Measurements from ENCODE around the gene KCNMA1. TPM values are rescaled to one million over a fixed set of nuclear protein-coding genes. Genes with fewer than 3 reads are reported as not detected.

Gene KCNMA1
- polyA plus RNA-seq, 1 experiment: 21.4 TPM

DNA sequence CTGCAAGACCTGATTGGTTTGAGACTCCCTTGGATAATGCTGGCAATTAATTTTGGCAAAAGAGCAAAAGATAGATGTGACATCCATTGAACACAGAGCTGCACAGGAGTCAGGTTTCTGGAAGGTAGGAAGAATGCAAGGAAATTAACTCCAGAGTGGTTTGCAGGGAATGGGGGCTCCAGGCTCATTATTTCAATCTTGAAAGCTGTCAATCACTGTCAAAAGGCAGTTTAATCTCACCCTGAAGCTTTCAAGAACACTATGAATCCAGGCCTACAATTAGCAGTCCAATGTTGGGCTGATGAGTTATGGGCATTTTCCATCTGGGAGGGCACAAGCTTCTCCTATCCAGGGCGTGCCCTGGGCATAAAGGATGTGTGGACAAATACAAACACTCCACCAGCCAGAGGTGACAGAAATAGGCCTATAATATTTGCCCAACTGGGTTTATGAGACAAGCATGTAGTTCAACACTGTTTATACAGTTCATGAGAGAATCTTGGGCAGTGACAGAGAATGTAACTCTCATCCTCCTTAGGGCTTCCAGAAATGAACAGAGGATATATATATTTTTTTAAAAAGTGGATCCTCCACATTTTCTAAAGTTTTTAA is 80.5 kb downstream of the KCNMA1 start:
- DNase-seq (ENCODE audit: low read depth): no peak
- no peaks in the 10 kb centered on the region for H3K27me3 ChIP-seq (ENCODE audit: control insufficient read depth, insufficient read depth, low read length)
- TF ChIP-seq CTCF (IDR thresholded peaks at IDR 0.05; ENCODE audit: insufficient read depth, low read depth, low read length): no peak
- ChIA-PET CTCF (interaction anchor here (0.6 to 0.9 kb wide), 2 partner anchors 18 to 200 kb away, joined by 3 read pairs; no protein-coding TSS in a partner anchor), POLR2A (no interaction called here)
- no peak overlapping the region for H3K4me3 ChIP-seq (ENCODE audit: low read depth, low read length)
- no peaks in the 10 kb centered on the region for H3K36me3 ChIP-seq (ENCODE audit: control insufficient read depth, insufficient read depth, low read length)

DNA sequence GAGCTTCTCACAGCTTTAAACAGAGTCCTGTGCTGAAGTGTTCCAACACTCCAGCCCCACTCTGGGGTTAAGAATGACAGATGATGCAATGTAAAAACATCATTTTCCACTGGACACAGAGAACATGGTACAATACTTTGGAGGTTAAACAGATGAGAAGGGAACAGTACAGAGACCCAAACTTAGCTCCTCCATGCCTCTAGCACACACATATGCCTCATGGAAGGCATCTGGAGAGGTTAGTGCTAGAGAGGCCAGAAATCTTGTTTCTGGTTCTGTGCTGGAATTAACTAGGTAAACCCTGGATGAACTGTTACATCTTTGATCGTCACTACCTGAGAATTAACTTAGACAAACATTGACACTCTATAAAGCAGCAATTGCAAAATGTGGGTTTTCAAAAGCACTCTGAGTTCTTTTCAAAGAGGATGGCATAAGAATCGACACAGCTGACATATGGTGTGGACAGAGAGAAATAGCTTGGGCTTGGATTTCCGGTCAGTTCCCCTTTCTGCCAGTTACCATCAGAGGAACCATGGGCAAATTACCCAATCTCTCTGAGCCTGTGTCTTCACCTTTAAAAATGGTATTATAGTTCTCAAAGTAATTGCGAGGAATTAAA is 81.9 kb downstream of the KCNMA1 start:
- DNase-seq (ENCODE audit: low read depth): peak; percentile 19
- no peak overlapping the region for H3K4me3 ChIP-seq (ENCODE audit: low read depth, low read length)
- H3K36me3 ChIP-seq (ENCODE audit: control insufficient read depth, insufficient read depth, low read length): no peaks in the 10 kb centered on the region
- POLR2A ChIA-PET: interaction anchor here (0.6 to 1.2 kb wide), 2 partner anchors 10 to 79 kb away, joined by 3 to 5 read pairs; no protein-coding TSS in a partner anchor
- no peaks in the 10 kb centered on the region for H3K27me3 ChIP-seq (ENCODE audit: control insufficient read depth, insufficient read depth, low read length)
- TF ChIP-seq CTCF (IDR thresholded peaks at IDR 0.05; ENCODE audit: insufficient read depth, low read depth, low read length): no peak
- CTCF ChIA-PET: interaction anchor here (1.6 kb wide), 1 partner anchor 17 kb away, joined by 3 read pairs; no protein-coding TSS in a partner anchor

DNA sequence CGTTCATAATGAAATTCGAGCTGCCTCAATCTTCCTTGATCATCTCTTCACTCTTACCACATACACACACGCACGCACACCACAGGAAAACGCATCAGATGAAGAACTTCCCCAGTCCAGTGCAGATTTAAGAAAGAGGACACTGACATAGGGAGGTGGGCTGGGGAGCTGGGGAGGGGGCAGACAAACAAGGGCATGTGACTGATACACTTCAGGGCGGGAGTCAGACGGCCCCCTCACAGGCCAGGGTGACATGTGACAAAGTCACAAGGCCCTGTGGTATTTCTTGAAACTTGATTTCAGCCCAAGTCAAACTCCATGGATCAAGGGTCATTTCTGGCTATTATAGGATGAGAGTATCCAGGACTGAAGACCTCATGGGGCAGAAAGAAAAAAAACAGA is 82.6 kb downstream of the KCNMA1 start:
- H3K27me3 ChIP-seq (ENCODE audit: control insufficient read depth, insufficient read depth, low read length): no peaks in the 10 kb centered on the region
- CTCF ChIA-PET: interaction anchor here (1.6 kb wide), 1 partner anchor 17 kb away, joined by 3 read pairs; no protein-coding TSS in a partner anchor
- H3K4me3 ChIP-seq (ENCODE audit: low read depth, low read length): no peak overlapping the region
- POLR2A ChIA-PET: interaction anchor here (1.2 kb wide), 1 partner anchor 10 kb away, joined by 5 read pairs; no protein-coding TSS in a partner anchor
- DNase-seq (ENCODE audit: low read depth): no peak
- TF ChIP-seq CTCF (IDR thresholded peaks at IDR 0.05; ENCODE audit: insufficient read depth, low read depth, low read length): no peak
- H3K36me3 ChIP-seq (ENCODE audit: control insufficient read depth, insufficient read depth, low read length): no peaks in the 10 kb centered on the region

DNA sequence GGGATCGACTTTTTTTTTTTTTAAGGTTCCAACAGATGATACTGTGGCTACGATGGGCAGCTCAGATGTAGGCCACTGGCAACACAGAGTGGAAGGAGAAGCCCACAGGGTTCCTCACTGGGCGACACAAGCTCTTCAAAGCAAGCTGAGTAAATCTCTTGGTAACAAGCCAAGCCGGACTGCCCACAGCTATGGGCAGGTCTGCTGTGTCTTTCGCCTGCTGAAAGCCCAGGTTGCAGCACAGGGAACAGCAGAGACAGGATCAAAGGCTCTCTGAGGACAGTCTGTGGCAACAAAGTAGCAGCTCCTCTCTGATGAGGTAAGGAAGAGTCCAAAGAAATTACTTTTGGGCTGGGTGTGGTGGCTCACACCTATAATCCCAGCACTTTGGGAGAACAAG is 83.6 kb downstream of the KCNMA1 start:
- DNase-seq (ENCODE audit: low read depth): no peak
- Histone ChIP-seq H3K27me3 (ENCODE audit: control insufficient read depth, insufficient read depth, low read length) (no peaks in the 10 kb centered on the region), H3K36me3 (ENCODE audit: control insufficient read depth, insufficient read depth, low read length) (no peaks in the 10 kb centered on the region), H3K4me3 (ENCODE audit: low read depth, low read length) (no peak overlapping the region)
- ChIA-PET CTCF (interaction anchor here (0.7 to 1.6 kb wide), 3 partner anchors 16 to 57 kb away, joined by 3 read pairs; no protein-coding TSS in a partner anchor), POLR2A (no interaction called here)
- no peak for TF ChIP-seq CTCF (IDR thresholded peaks at IDR 0.05; ENCODE audit: insufficient read depth, low read depth, low read length)

- H3K27me3 ChIP-seq (ENCODE audit: control insufficient read depth, insufficient read depth, low read length): no peaks in the 10 kb centered on the region
- CTCF ChIA-PET: interaction anchor here (0.7 to 1.2 kb wide), 4 partner anchors 8 to 56 kb away, joined by 3 read pairs; no protein-coding TSS in a partner anchor
- POLR2A ChIA-PET: no interaction called here
- DNase-seq (ENCODE audit: low read depth): no peak
- no peak for TF ChIP-seq CTCF (IDR thresholded peaks at IDR 0.05; ENCODE audit: insufficient read depth, low read depth, low read length)
- H3K4me3 ChIP-seq (ENCODE audit: low read depth, low read length): no peak overlapping the region
- H3K36me3 ChIP-seq (ENCODE audit: control insufficient read depth, insufficient read depth, low read length): no peaks in the 10 kb centered on the region
Measured at GRCh38 chr10:77553311-77553710, 84.3 kb downstream of the KCNMA1 start.
